Natural killer cell (primary cell): ENCODE data around the gene KANSL1. TPM values are rescaled to one million over a fixed set of nuclear protein-coding genes. Genes with fewer than 3 reads are reported as not detected.
"Not testable (repeated sequence)": the region's sequence is repeated elsewhere in the genome, so short reads cannot be mapped to it uniquely, and the experiment has no call there.

ENCODE experiments used
- ATAC-seq, 3 donors: fragments of 150-1000 bp in 2 of 3; fragments of 200-7000 bp in 1 of 3; cut with Tn5 transposase; 1 replicate in 1 of 3; 2 replicates in 2 of 3; pipeline ENCODE4 v1.10.0; 2021; ENCODE audit warnings: mild to moderate bottlenecking in 2 of 3, moderate library complexity in 2 of 3
- DNase-seq, 2 donors: peaks; one replicate each; pipeline versions ENCODE4 v3.0.0 to v3.0.0-alpha.2; 2013 to 2021; ENCODE audit warnings: mixed read lengths in 1 of 2
- H3K27ac ChIP-seq: one replicate; pipeline ENCODE4 v1.5.1; 2013; ENCODE audit warnings: mild to moderate bottlenecking, low read length
- H3K27me3 ChIP-seq: one replicate; pipeline ENCODE4 v1.6.1; 2013; ENCODE audit warnings: low read length; ENCODE audit not compliant: control insufficient read depth, insufficient read depth
- H3K36me3 ChIP-seq: one replicate; pipeline ENCODE4 v1.6.1; 2013; ENCODE audit warnings: low read length; ENCODE audit not compliant: control insufficient read depth, insufficient read depth
- H3K4me1 ChIP-seq: one replicate; pipeline ENCODE4 v1.6.1; 2013; ENCODE audit warnings: low read length; ENCODE audit not compliant: control insufficient read depth, insufficient read depth
- H3K4me3 ChIP-seq: one replicate; pipeline ENCODE4 v1.5.1; 2013; ENCODE audit warnings: low read length
- H3K9me3 ChIP-seq: one replicate; pipeline ENCODE4 v1.6.1; 2013; ENCODE audit warnings: low read length; ENCODE audit not compliant: control insufficient read depth, insufficient read depth
- H3K27ac Mint-ChIP-seq, 2 donors: one replicate each; pipeline ENCODE4 v1.8.0; 2022; ENCODE audit warnings: mild to moderate bottlenecking in 2 of 2, mixed read lengths in 2 of 2, moderate library complexity in 1 of 2
- H3K27me3 Mint-ChIP-seq, 2 donors: one replicate each; pipeline ENCODE4 v1.8.0; 2022; ENCODE audit warnings: low read depth in 2 of 2, mixed read lengths in 2 of 2
- H3K36me3 Mint-ChIP-seq: one replicate; pipeline ENCODE4 v1.8.0; 2022; ENCODE audit warnings: mixed read lengths
- H3K4me1 Mint-ChIP-seq, 2 donors: one replicate each; pipeline ENCODE4 v1.8.0; 2022; ENCODE audit warnings: mixed read lengths in 2 of 2
- H3K4me3 Mint-ChIP-seq: one replicate; pipeline ENCODE4 v1.8.0; 2022; ENCODE audit warnings: mild to moderate bottlenecking, moderate library complexity, mixed read lengths
- H3K9me3 Mint-ChIP-seq, 2 donors: one replicate each; pipeline ENCODE4 v1.8.0; 2022; ENCODE audit warnings: mixed read lengths in 2 of 2
- WGBS: methylation state at CpG from one replicate; pipeline ENCODE4 v1.1.7; 2013; ENCODE audit warnings: missing lambda C conversion rate; ENCODE audit not compliant: insufficient coverage; 5-methylcytosine and 5-hydroxymethylcytosine counted together
- intact Hi-C: fragments of 100-400 bp; cut with micrococcal nuclease; formaldehyde crosslinking; loops from one replicate; pipeline ENCODE4 v1.14.2; 2022
- total RNA-seq, 4 donors: library from RNA; stranded (reverse); fragments of 120-200 nt in 1 of 4; gene quantifications; one replicate each; pipeline versions ENCODE4 v1.2.3 to v1.2.4, GENCODE V29; 2013 to 2022
- TF ChIP-seq, protein P1 (sequence below): fragments of 200-600 bp; IDR thresholded peaks from one replicate; pipeline ENCODE4 v1.8.0; 2022; ENCODE audit warnings: antibody characterized with exemption

The KANSL1 gene
- total RNA-seq, 3 donors from 2014 or later (not counting 1 experiment from before 2014, with no cell fraction given) = 202 to 240 (median 220) TPM

DNA sequence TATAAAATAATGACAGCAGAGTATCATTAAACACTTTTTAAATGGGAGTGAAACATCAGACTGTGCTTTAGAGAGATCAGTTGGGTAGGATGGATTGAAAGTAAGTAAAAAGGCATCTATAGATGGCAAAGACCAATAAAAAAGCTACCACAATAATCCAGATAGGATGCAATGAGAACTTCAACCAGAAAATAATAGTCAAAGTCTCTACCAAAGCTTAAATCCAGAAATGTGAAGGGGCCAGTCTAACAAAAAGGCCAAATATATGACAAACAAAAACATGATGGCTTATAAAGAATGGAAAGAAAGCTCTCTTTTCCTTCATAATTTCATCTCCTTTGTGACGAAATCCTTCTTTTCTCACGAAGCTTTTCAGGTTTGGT lies 12.3 kb downstream of the KANSL1 start:
- Mint-ChIP-seq H3K27ac (peak overlapping the region; percentile 16 to 80), H3K9me3 (no peaks in the 10 kb centered on the region), H3K4me3 (no peak overlapping the region), H3K4me1 (peaks cover 86% of the 10 kb centered on the region in 2 donors), H3K27me3 (no peaks in the 10 kb centered on the region), H3K36me3 (no peaks in the 10 kb centered on the region)
- TF ChIP-seq, protein P1, sequence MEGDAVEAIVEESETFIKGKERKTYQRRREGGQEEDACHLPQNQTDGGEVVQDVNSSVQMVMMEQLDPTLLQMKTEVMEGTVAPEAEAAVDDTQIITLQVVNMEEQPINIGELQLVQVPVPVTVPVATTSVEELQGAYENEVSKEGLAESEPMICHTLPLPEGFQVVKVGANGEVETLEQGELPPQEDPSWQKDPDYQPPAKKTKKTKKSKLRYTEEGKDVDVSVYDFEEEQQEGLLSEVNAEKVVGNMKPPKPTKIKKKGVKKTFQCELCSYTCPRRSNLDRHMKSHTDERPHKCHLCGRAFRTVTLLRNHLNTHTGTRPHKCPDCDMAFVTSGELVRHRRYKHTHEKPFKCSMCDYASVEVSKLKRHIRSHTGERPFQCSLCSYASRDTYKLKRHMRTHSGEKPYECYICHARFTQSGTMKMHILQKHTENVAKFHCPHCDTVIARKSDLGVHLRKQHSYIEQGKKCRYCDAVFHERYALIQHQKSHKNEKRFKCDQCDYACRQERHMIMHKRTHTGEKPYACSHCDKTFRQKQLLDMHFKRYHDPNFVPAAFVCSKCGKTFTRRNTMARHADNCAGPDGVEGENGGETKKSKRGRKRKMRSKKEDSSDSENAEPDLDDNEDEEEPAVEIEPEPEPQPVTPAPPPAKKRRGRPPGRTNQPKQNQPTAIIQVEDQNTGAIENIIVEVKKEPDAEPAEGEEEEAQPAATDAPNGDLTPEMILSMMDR = no peak
- intact Hi-C loops = no loop called here
- Histone ChIP-seq H3K36me3 (no peaks in the 10 kb centered on the region), H3K4me3 (no peak overlapping the region), H3K27ac (no peak overlapping the region), H3K27me3 (no peaks in the 10 kb centered on the region), H3K4me1 (peaks cover 46% of the 10 kb centered on the region), H3K9me3 (no peaks in the 10 kb centered on the region)
- no peak for DNase-seq
- whole genome bisulfite sequencing = 74% methylated on average over 2 of the region's 2 CpGs
- ATAC-seq = no peak

GRCh38 chr17:46180185-46180891 lies 12.9 kb downstream of the KANSL1 start:
- peak overlapping the region; percentile 16 to 80 for H3K27ac Mint-ChIP-seq
- H3K36me3 ChIP-seq, H3K27me3 Mint-ChIP-seq, H3K4me3 Mint-ChIP-seq, intact Hi-C loops, DNase-seq, H3K27ac ChIP-seq, H3K9me3 Mint-ChIP-seq, H3K27me3 ChIP-seq, H3K36me3 Mint-ChIP-seq, ATAC-seq, H3K4me3 ChIP-seq, H3K9me3 ChIP-seq: not testable (repeated sequence)
- peaks cover 46% of the 10 kb centered on the region for H3K4me1 ChIP-seq
- WGBS = 90% methylated on average over 12 of the region's 16 CpGs
- peaks cover 83 to 85% of the 10 kb centered on the region in 2 donors for H3K4me1 Mint-ChIP-seq

DNA sequence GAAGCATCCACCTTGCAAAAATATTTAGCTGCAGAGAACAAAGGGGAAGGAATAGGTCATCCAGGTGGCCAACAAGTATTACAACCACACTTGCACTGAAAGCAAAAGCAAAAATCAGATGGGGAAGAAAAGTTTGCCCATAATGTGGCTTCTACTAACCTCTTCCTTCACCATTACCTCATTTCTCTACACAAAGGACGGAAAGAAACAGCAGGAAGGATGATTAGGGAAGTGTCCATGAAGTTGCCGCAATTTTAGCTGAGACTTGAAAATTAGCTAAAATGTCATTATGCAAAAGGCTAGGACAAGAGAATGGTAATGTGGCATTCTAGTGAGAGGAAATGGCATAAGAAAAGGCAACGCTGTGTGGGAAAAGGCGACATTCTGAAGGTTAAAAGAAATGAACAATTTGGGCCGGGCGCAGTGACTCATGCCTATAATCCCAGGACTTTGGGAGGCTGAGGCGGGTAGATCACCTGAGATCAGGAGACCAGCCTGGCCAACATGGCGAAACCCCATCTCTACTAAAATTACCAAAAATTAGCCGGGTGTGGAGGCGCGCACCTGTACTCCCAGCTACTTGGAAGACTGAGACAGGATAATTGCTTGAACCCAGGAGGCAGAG lies 13.7 kb downstream of the KANSL1 start:
- intact Hi-C loops = loop anchor here (10.0 kb wide), 1 partner anchor 75 kb away; no protein-coding TSS in a partner anchor
- no peaks in the 10 kb centered on the region for H3K27me3 Mint-ChIP-seq
- Histone ChIP-seq H3K9me3 (no peaks in the 10 kb centered on the region), H3K27ac (peak overlapping the region; percentile 19), H3K4me1 (peaks cover 45% of the 10 kb centered on the region), H3K4me3 (no peak overlapping the region), H3K27me3 (no peaks in the 10 kb centered on the region), H3K36me3 (no peaks in the 10 kb centered on the region)
- peak; percentile 58 to 72 (median 69) for ATAC-seq
- H3K4me3 Mint-ChIP-seq = peak overlapping the region; percentile 74
- TF ChIP-seq, protein P1 = no peak
- H3K4me1 Mint-ChIP-seq = peaks cover 77 to 79% of the 10 kb centered on the region in 2 donors
- peak overlapping the region; percentile 79 to 80 for H3K27ac Mint-ChIP-seq
- no peak for DNase-seq
- H3K9me3 Mint-ChIP-seq = no peaks in the 10 kb centered on the region
- no peaks in the 10 kb centered on the region for H3K36me3 Mint-ChIP-seq
- WGBS = 69% methylated on average over 11 of the region's 11 CpGs

DNA sequence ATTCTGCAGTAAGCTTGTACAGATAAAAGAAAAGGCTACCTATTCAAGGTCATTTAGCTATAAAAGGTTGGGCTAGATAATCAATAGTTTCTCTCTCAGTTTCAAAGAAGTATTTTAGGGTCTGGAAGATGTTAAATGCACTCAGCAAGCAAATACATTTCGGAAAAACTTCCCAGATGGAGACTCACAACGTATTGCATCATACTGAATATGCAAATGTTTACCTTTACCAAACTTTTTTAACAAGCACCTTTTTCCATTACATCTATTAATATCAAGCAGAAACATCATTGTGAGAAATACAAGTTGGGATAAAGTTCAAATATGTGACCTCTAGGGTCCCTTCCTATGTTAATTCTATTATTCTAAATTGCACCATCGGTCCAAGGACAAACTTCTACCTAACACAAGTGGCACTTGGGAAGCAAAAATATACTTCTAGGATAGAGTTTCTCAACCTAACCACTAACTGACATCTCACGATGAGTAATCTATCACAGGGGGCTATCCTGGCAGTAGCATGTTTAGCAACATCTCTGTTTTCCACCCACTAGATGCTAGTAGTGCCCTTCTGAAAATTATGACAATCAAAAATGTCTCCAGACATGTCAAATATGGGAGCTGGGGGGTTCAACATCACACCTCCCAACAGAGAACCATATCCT lies 14.5 kb downstream of the KANSL1 start:
- H3K27me3 Mint-ChIP-seq = no peaks in the 10 kb centered on the region
- peak overlapping the region; percentile 19 for H3K27ac ChIP-seq
- peak overlapping the region; percentile 79 to 80 for H3K27ac Mint-ChIP-seq

More for the DNA sequence above, 14.5 kb downstream of the KANSL1 start:
- peak overlapping the region; percentile 74 for H3K4me3 Mint-ChIP-seq
- intact Hi-C loops = loop anchor here (10.0 kb wide), 1 partner anchor 74 kb away; no protein-coding TSS in a partner anchor
- Histone ChIP-seq H3K4me1 (peaks cover 46% of the 10 kb centered on the region), H3K36me3 (no peaks in the 10 kb centered on the region), H3K9me3 (no peaks in the 10 kb centered on the region), H3K4me3 (no peak overlapping the region), H3K27me3 (no peaks in the 10 kb centered on the region)
- TF ChIP-seq, protein P1 = no peak
- 64% methylated on average over 4 of the region's 4 CpGs for WGBS
- peaks cover 77 to 79% of the 10 kb centered on the region in 2 donors for H3K4me1 Mint-ChIP-seq
- ATAC-seq = peak; percentile 50 to 73 (median 53)
- no peak for DNase-seq
- no peaks in the 10 kb centered on the region for H3K9me3 Mint-ChIP-seq
- no peaks in the 10 kb centered on the region for H3K36me3 Mint-ChIP-seq
